ENCODE results near the gene CCDC12. TPM values are rescaled to one million over a fixed set of nuclear protein-coding genes. Genes with fewer than 3 reads are reported as not detected.
A peak's percentile ranks its signal among the peaks of the same experiment; 100 is the strongest.

CCDC12 gene
- total and polyA plus RNA-seq, 2 donors (not counting 1 experiment from before 2014, with no cell fraction given): 84.0 to 97.3 TPM

GRCh38 chr3:46874430-46874829 lies 102.1 kb downstream of the CCDC12 start:
- no peak overlapping the region for H3K27ac ChIP-seq (ENCODE audit: low read length in 2 of 2)
- intact Hi-C loops (cut with micrococcal nuclease): no loop called here
- H3K79me2 ChIP-seq (ENCODE audit: control insufficient read depth, insufficient read depth, low read length): no peaks in the 10 kb centered on the region
- H3K4me1 ChIP-seq (ENCODE audit: control insufficient read depth in 2 of 2, insufficient read depth in 2 of 2, low read length in 2 of 2): peaks cover 16 to 20% of the 10 kb centered on the region in 2 donors
- H3K36me3 ChIP-seq (replicated peaks in 1 of 2; ENCODE audit: control extremely low read depth in 1 of 2, control insufficient read depth in 1 of 2, extremely low read depth in 1 of 2, insufficient read depth in 2 of 2, low read length in 1 of 2): no peaks in the 10 kb centered on the region
- peaks cover 17% of the 10 kb centered on the region for H3K4me1 Mint-ChIP-seq
- no peaks in the 10 kb centered on the region for H3K9me3 ChIP-seq (ENCODE audit: control extremely low read depth in 1 of 3, control insufficient read depth in 2 of 3, insufficient read depth in 1 of 3, low read length in 2 of 3)
- H3K4me2 ChIP-seq (replicated peaks; ENCODE audit: low read depth, low read length, poor library complexity, severe bottlenecking): peak overlapping the region; percentile 21
- no peak for ATAC-seq (ENCODE audit: low read depth)
- H3K27ac Mint-ChIP-seq: no peak overlapping the region
- H3K9me3 Mint-ChIP-seq (ENCODE audit: insufficient read depth): no peaks in the 10 kb centered on the region
- ChIA-PET POLR2A (no interaction called here), CTCF (interaction anchor here (1.7 kb wide), 1 partner anchor 125 kb away, joined by 5 read pairs; no protein-coding TSS in a partner anchor)
- WGBS (ENCODE audit: insufficient coverage): 20% methylated on average over 1 of the region's 18 CpGs
- no peaks in the 10 kb centered on the region for H4K20me1 ChIP-seq (ENCODE audit: control insufficient read depth, insufficient read depth, low read length, poor library complexity, severe bottlenecking)
- no peak for TF ChIP-seq EZH2 (IDR thresholded peaks at IDR 0.05; ENCODE audit: borderline replicate concordance, insufficient read depth, low read depth, low read length, poor library complexity, severe bottlenecking)
- TF ChIP-seq CTCF (IDR thresholded peaks at IDR 0.05): no peak
- DNase-seq: no peak
- H3K4me3 Mint-ChIP-seq: no peak overlapping the region
- H2AFZ ChIP-seq (ENCODE audit: insufficient read depth, low read depth, low read length, poor library complexity, severe bottlenecking): peak overlapping the region; percentile 36
- H3K27me3 ChIP-seq (replicated peaks in 1 of 4; ENCODE audit: control extremely low read depth in 1 of 4, control insufficient read depth in 3 of 4, insufficient read depth in 4 of 4, low read length in 3 of 4): peaks cover 0 to 9% (median 2%) of the 10 kb centered on the region in 4 experiments
- peaks cover 20% of the 10 kb centered on the region for H3K27me3 Mint-ChIP-seq
- H3K9ac ChIP-seq (ENCODE audit: low read length): no peak overlapping the region
- no peak overlapping the region for H3K4me3 ChIP-seq (ENCODE audit: control extremely low read depth in 1 of 5, extremely low read depth in 1 of 5, insufficient read depth in 1 of 5, low read depth in 2 of 5, low read length in 4 of 5)

- ChIA-PET CTCF (interaction anchor here (0.9 to 1.7 kb wide), 2 partner anchors 26 to 126 kb away, joined by 3 to 5 read pairs; no protein-coding TSS in a partner anchor), POLR2A (no interaction called here)
- Mint-ChIP-seq H3K4me1 (peaks cover 17% of the 10 kb centered on the region), H3K27ac (no peak overlapping the region), H3K27me3 (peaks cover 18% of the 10 kb centered on the region), H3K9me3 (ENCODE audit: insufficient read depth) (no peaks in the 10 kb centered on the region), H3K4me3 (no peak overlapping the region)
- Histone ChIP-seq H3K4me2 (replicated peaks; ENCODE audit: low read depth, low read length, poor library complexity, severe bottlenecking) (peak overlapping the region; percentile 19), H3K27ac (ENCODE audit: low read length in 2 of 2) (no peak overlapping the region), H2AFZ (ENCODE audit: insufficient read depth, low read depth, low read length, poor library complexity, severe bottlenecking) (no peak overlapping the region), H3K36me3 (replicated peaks in 1 of 2; ENCODE audit: control extremely low read depth in 1 of 2, control insufficient read depth in 1 of 2, extremely low read depth in 1 of 2, insufficient read depth in 2 of 2, low read length in 1 of 2) (no peaks in the 10 kb centered on the region), H3K4me1 (ENCODE audit: control insufficient read depth in 2 of 2, insufficient read depth in 2 of 2, low read length in 2 of 2) (peaks cover 16 to 20% of the 10 kb centered on the region in 2 donors), H4K20me1 (ENCODE audit: control insufficient read depth, insufficient read depth, low read length, poor library complexity, severe bottlenecking) (no peaks in the 10 kb centered on the region), H3K4me3 (ENCODE audit: control extremely low read depth in 1 of 5, extremely low read depth in 1 of 5, insufficient read depth in 1 of 5, low read depth in 2 of 5, low read length in 4 of 5) (no peak overlapping the region), H3K9ac (ENCODE audit: low read length) (no peak overlapping the region), H3K79me2 (ENCODE audit: control insufficient read depth, insufficient read depth, low read length) (no peaks in the 10 kb centered on the region), H3K27me3 (replicated peaks in 1 of 4; ENCODE audit: control extremely low read depth in 1 of 4, control insufficient read depth in 3 of 4, insufficient read depth in 4 of 4, low read length in 3 of 4) (peaks cover 0 to 12% (median 2%) of the 10 kb centered on the region in 4 experiments), H3K9me3 (ENCODE audit: control extremely low read depth in 1 of 3, control insufficient read depth in 2 of 3, insufficient read depth in 1 of 3, low read length in 2 of 3) (no peaks in the 10 kb centered on the region)
- 25% methylated on average over 3 of the region's 5 CpGs for WGBS (ENCODE audit: insufficient coverage)
- intact Hi-C loops (cut with micrococcal nuclease): no loop called here
- TF ChIP-seq CTCF (IDR thresholded peaks at IDR 0.05): no peak
- TF ChIP-seq EZH2 (IDR thresholded peaks at IDR 0.05; ENCODE audit: borderline replicate concordance, insufficient read depth, low read depth, low read length, poor library complexity, severe bottlenecking): no peak
- no peak for ATAC-seq (ENCODE audit: low read depth)
- no peak for DNase-seq
Observed at GRCh38 chr3:46873521-46873920, 103.0 kb downstream of the CCDC12 start.

Small RNA genes lying within 50 kb of the gene (small RNA-seq; reads per million reads assigned to genes)
- not detected for gene AC109583.2 (ENCODE audit: insufficient read length, low read depth, low replicate concordance)

Other genes with a start within 250 kb of the CCDC12 start
- gene MYL3, start 113.3 kb downstream of the CCDC12 start, total RNA-seq: not detected in 2 replicates
- gene MYL3, start 113.3 kb downstream of the CCDC12 start, polyA plus RNA-seq: not detected in 2 replicates
- not detected in 2 replicates for gene PTH1R, start 99.0 kb downstream of the CCDC12 start, total RNA-seq
- not detected in 2 replicates for gene PTH1R, start 99.0 kb downstream of the CCDC12 start, polyA plus RNA-seq
- gene NBEAL2, start 2.9 kb upstream of the CCDC12 start, total RNA-seq: 63.8 and 65.2 TPM in 2 replicates
- gene NBEAL2, start 2.9 kb upstream of the CCDC12 start, polyA plus RNA-seq: 155 and 175 TPM in 2 replicates
- 91.4 and 98.9 TPM in 2 replicates for gene SETD2, start 187.4 kb upstream of the CCDC12 start, total RNA-seq
- 22.6 and 32.9 TPM in 2 replicates for gene SETD2, start 187.4 kb upstream of the CCDC12 start, polyA plus RNA-seq

Measured in B cell (primary cell).